PFSK-1 (cell line): ENCODE measurements around the gene RAB8A.

Experiments
- FOXP2 ChIP-seq: optimal IDR thresholded peaks from 2 replicates; pipeline ENCODE3; 2011; ENCODE audit warnings: borderline replicate concordance, control low read depth, inconsistent platforms; ENCODE audit not compliant: insufficient read depth; ENCODE audit errors: extremely low read length, extremely low read depth
- POLR2AphosphoS5 ChIP-seq: IDR thresholded peaks from 2 replicates; pipeline ENCODE4 v1.6.1; 2012; ENCODE audit warnings: low read depth, mild to moderate bottlenecking, control low read depth, low read length, moderate library complexity
- TAF1 ChIP-seq: IDR thresholded peaks from 2 replicates; pipeline ENCODE4 v1.6.1; 2012; ENCODE audit warnings: low read length, control low read depth, borderline replicate concordance; ENCODE audit not compliant: insufficient read depth
- TF ChIP-seq, protein P1 (sequence below), 2 experiments: IDR thresholded peaks; 2 replicates each; pipeline versions ENCODE4 v1.6.1 to v1.8.0; 2011 to 2012; ENCODE audit warnings: low read depth in 2 of 2, low read length in 2 of 2, control low read depth in 1 of 2, inconsistent platforms in 1 of 2, mild to moderate bottlenecking in 1 of 2, moderate library complexity in 1 of 2; ENCODE audit not compliant: insufficient read depth in 1 of 2

DNA sequence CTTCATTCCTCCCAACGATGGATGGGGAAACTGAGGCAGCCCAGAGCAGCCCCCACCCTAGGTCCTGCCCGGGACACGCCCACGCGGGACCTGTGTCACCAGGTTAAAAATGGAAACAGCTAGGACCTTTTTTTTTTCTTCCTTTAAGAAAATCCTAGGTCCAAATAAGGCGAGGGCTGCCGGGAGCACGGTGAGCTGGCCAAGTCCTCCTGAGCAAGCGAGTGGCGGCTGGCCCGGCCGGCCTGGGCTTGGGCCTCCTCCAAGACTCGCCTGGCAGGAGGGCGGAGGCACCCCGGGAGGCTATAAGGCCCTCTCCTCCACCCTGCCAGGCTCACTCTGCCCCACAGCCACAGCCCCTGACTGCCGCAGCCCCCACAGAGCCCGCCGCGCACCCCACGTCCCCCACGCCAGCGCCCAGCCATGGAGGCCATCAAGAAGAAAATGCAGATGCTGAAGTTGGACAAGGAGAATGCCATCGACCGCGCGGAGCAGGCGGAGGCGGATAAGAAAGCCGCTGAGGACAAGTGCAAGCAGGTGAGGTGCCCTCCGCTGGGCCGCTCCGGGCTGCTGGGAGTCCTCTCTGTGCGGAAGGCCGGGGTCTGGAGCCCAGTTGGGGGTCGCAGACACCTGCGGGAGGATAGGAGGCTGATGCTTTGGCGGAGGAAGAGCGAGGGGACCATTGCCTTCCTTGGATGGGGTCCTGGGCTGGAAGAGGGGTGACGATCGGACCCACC, 44.3 kb upstream of the RAB8A start:
- TF ChIP-seq POLR2AphosphoS5 (no peak), TAF1 (no peak), FOXP2 (no peak)
- TF ChIP-seq, protein P1, sequence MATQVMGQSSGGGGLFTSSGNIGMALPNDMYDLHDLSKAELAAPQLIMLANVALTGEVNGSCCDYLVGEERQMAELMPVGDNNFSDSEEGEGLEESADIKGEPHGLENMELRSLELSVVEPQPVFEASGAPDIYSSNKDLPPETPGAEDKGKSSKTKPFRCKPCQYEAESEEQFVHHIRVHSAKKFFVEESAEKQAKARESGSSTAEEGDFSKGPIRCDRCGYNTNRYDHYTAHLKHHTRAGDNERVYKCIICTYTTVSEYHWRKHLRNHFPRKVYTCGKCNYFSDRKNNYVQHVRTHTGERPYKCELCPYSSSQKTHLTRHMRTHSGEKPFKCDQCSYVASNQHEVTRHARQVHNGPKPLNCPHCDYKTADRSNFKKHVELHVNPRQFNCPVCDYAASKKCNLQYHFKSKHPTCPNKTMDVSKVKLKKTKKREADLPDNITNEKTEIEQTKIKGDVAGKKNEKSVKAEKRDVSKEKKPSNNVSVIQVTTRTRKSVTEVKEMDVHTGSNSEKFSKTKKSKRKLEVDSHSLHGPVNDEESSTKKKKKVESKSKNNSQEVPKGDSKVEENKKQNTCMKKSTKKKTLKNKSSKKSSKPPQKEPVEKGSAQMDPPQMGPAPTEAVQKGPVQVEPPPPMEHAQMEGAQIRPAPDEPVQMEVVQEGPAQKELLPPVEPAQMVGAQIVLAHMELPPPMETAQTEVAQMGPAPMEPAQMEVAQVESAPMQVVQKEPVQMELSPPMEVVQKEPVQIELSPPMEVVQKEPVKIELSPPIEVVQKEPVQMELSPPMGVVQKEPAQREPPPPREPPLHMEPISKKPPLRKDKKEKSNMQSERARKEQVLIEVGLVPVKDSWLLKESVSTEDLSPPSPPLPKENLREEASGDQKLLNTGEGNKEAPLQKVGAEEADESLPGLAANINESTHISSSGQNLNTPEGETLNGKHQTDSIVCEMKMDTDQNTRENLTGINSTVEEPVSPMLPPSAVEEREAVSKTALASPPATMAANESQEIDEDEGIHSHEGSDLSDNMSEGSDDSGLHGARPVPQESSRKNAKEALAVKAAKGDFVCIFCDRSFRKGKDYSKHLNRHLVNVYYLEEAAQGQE (IDR thresholded peaks at IDR 0.05; ENCODE audit: insufficient read depth in 1 of 2, low read depth in 2 of 2, low read length in 2 of 2) = no peak
